22Rv1 (cell line): ENCODE data around the gene CNPY1.

Experiments used
- ZFX ChIP-seq: fragments of 450-650 bp; IDR thresholded peaks from 2 replicates; pipeline ENCODE4 v1.6.1; 2017; ENCODE audit warnings: antibody characterized with exemption, borderline replicate concordance
- TF ChIP-seq, protein P1 (sequence below): fragments of 450-650 bp; IDR thresholded peaks from 2 replicates; pipeline ENCODE4 v1.5.1; 2017; ENCODE audit warnings: mild to moderate bottlenecking

DNA sequence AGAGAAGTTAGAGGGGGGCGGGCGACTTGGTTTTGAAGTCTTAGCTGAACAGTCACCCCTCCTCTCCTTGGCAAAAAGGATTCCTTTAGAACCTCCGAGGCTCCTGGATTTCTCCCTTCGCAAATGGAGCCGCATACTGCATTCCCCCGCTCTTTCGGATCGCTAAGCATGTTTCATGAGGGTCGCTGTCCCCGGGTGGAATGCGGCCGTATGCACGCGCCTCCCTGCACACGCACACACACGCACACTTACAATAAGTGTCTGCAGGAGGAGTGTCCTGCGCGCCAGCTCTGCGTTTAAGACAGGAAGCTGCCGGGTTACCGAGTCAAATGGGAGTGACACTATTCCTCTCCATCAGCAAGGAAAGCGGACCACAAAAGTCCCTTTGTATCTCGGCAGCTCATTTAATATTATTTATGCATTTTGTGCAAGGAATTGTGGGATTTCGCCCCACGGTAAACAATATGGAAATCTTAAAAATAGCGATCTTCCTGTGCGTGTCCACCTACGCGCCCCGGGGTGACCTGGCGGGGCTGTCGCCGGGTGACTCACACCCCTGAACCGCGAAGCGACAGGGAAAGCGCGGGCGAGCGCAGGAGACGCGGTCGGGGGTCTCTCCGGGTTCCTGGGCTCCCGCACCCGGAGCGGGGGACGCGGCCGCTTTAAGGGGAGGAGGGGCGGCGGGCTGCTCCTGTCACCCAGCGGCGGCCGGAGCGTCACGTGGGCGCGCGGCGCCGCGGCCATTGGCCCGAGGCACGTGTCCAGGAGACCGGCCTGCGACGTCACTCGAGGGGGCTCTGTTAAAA, 89.4 kb downstream of the CNPY1 start:
- TF ChIP-seq, protein P1, sequence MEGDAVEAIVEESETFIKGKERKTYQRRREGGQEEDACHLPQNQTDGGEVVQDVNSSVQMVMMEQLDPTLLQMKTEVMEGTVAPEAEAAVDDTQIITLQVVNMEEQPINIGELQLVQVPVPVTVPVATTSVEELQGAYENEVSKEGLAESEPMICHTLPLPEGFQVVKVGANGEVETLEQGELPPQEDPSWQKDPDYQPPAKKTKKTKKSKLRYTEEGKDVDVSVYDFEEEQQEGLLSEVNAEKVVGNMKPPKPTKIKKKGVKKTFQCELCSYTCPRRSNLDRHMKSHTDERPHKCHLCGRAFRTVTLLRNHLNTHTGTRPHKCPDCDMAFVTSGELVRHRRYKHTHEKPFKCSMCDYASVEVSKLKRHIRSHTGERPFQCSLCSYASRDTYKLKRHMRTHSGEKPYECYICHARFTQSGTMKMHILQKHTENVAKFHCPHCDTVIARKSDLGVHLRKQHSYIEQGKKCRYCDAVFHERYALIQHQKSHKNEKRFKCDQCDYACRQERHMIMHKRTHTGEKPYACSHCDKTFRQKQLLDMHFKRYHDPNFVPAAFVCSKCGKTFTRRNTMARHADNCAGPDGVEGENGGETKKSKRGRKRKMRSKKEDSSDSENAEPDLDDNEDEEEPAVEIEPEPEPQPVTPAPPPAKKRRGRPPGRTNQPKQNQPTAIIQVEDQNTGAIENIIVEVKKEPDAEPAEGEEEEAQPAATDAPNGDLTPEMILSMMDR: no peak
- TF ChIP-seq ZFX: no peak
